Suprapubic skin (tissue), 4 donors: ENCODE results near the gene DTD1.
"Not testable (repeated sequence)": the region's sequence is repeated elsewhere in the genome, so short reads cannot be mapped to it uniquely, and the experiment has no call there.

ENCODE experiments used
- POLR2A ChIP-seq, 2 donors: fragments of 450-650 bp; IDR thresholded peaks; one replicate each; pipeline ENCODE4 v1.6.1; 2017; ENCODE audit warnings: antibody characterized with exemption in 2 of 2, mild to moderate bottlenecking in 2 of 2, moderate library complexity in 2 of 2
- POLR2AphosphoS5 ChIP-seq, 3 donors: sonication (generic); formaldehyde crosslinking; IDR thresholded peaks; one replicate each; pipeline ENCODE4 v1.6.1; 2017; ENCODE audit warnings: antibody characterized with exemption in 3 of 3
- TF ChIP-seq, protein P1 (sequence below), 2 donors: fragments of 200-600 bp in 1 of 2; fragments of 450-650 bp in 1 of 2; sonication (generic) in 1 of 2; IDR thresholded peaks; one replicate each; pipeline ENCODE4 v1.5.1; 2016 to 2019; ENCODE audit warnings: antibody characterized with exemption in 2 of 2, mild to moderate bottlenecking in 1 of 2, moderate library complexity in 1 of 2

DNA sequence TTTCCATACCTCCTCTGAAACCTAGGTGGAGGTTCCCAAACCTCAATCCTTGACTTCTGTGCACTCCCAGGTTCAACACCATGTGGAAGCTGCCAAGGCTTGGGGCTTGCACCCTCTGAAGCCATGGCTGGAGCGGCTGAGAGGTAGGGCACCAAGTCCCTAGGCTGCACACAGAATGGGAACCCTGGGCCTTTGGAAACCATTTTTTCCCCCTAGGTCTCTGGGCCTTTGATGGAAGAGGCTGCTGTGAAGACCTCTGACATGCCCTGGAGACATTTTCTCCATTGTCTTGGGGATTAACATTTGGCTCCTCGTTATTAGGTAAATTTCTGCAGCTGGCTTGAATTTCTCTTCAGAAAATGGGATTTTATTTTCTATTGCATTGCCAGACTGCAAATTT is 199.2 kb downstream of the DTD1 start:
- TF ChIP-seq, protein P1, sequence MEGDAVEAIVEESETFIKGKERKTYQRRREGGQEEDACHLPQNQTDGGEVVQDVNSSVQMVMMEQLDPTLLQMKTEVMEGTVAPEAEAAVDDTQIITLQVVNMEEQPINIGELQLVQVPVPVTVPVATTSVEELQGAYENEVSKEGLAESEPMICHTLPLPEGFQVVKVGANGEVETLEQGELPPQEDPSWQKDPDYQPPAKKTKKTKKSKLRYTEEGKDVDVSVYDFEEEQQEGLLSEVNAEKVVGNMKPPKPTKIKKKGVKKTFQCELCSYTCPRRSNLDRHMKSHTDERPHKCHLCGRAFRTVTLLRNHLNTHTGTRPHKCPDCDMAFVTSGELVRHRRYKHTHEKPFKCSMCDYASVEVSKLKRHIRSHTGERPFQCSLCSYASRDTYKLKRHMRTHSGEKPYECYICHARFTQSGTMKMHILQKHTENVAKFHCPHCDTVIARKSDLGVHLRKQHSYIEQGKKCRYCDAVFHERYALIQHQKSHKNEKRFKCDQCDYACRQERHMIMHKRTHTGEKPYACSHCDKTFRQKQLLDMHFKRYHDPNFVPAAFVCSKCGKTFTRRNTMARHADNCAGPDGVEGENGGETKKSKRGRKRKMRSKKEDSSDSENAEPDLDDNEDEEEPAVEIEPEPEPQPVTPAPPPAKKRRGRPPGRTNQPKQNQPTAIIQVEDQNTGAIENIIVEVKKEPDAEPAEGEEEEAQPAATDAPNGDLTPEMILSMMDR (IDR thresholded peaks at IDR 0.05), result not testable (repeated sequence)
- TF ChIP-seq POLR2A, POLR2AphosphoS5 (IDR thresholded peaks at IDR 0.05): not testable (repeated sequence)
